Renal cortex interstitium (tissue), 11 donors: ENCODE results near the gene HIRIP3. TPM values are rescaled to one million over a fixed set of nuclear protein-coding genes. Genes with fewer than 3 reads are reported as not detected.

Source experiments
- DNase-seq, 11 donors: peaks; one replicate each; pipeline ENCODE4 v3.0.0-alpha.2; 2013; ENCODE audit warnings: low read depth in 9 of 11, low spot score in 4 of 11; ENCODE audit errors: extremely low read depth in 1 of 11
- polyA plus RNA-seq, 3 donors: library from polyadenylated mRNA; unstranded; fragments of 120-200 nt; gene quantifications; one replicate each; pipeline ENCODE4 v1.2.1, GENCODE V29; 2013; ENCODE audit not compliant: insufficient read length in 3 of 3

HIRIP3 gene
- polyA plus RNA-seq, 3 donors = 16.4 to 22.1 (median 19.3) TPM

DNA sequence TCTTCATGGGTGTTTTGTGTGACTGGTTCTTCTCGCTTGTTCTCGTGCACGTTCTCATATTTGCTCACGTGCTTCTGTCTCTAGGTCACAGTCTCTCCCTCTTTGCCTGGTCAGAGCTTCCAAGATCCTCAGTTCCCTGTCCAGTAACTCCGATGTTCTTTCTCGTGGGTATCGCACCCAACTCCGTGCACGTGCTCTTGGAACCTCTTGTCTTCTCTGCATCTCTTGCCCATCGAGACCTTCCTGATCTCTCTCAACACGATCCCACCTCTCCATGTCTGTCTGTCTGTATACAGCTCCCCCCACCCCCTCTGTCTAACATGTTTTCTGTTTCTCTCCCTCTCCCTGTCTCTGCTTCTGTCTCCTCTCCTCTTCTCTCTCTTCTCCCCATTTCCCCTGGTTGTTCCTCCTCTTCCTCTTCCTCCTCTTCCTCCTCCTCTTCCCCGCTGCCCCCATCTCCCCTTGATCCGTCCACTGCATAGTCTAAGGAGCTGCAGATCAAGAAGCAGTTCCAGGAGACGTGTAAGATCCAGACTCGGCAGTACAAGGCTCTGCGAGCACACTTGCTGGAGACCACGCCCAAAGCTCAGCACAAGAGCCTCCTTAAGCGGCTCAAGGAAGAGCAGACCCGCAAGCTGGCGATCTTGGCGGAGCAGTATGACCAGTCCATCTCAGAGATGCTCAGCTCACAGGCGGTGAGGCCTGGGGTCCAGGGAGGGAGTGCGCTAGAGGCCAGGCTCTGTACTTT lies 6.1 kb downstream of the HIRIP3 start:
- no peak for DNase-seq

DNA sequence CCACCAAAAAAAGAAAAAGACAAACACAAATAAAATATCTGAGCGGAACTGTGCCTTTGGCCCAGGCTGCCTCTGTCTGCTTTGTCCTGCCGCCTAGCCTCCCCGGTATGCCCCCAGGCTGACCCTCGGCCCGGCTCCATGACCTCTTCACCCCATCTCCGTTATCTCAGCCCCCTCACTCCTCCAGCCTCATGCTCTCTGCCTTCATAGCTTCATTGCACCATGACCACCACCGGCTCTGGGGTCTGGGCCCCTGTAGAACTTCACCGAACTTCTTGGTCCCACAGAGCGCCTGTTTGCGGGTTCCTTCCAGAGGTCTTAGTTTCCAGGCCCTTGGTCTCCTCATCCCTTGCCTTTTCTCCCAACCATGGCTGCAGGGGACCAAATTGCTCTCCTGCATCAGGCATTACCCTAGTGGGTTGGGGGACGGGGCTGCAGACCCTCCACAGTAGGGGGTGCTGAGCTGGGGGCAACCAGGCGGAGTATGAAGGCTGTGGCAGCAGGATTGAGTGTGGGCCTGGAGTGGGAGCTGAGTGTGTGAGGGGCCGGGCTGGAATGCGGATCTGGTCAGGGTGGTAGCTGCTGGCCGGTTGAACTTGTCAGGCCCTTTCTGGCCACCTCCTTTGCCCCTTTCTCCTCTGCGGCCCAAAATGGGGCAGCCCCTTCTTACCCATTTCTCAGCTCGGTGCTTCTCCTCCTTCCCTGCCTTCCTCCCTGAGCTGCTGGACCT lies 6.9 kb downstream of the HIRIP3 start:
- DNase-seq = no peak

DNA sequence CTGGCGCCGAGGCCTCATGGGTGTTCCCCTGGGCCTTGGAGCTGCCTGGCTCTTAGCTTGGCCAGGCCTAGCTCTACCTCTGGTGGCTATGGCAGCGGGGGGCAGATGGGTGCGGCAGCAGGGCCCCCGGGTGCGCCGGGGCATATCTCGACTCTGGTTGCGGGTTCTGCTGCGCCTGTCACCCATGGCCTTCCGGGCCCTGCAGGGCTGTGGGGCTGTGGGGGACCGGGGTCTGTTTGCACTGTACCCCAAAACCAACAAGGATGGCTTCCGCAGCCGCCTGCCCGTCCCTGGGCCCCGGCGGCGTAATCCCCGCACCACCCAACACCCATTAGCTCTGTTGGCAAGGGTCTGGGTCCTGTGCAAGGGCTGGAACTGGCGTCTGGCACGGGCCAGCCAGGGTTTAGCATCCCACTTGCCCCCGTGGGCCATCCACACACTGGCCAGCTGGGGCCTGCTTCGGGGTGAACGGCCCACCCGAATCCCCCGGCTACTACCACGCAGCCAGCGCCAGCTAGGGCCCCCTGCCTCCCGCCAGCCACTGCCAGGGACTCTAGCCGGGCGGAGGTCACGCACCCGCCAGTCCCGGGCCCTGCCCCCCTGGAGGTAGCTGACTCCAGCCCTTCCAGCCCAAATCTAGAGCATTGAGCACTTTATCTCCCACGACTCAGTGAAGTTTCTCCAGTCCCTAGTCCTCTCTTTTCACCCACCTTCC lies 7.9 kb downstream of the HIRIP3 start:
- DNase-seq = no peak

DNA sequence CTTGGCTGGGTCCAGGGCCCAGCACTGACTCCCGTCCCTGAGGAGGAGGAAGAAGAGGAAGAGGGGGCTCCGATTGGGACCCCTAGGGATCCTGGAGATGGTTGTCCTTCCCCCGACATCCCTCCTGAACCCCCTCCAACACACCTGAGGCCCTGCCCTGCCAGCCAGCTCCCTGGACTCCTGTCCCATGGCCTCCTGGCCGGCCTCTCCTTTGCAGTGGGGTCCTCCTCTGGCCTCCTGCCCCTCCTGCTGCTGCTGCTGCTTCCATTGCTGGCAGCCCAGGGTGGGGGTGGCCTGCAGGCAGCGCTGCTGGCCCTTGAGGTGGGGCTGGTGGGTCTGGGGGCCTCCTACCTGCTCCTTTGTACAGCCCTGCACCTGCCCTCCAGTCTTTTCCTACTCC lies 8.5 kb downstream of the HIRIP3 start:
- DNase-seq = no peak

DNA sequence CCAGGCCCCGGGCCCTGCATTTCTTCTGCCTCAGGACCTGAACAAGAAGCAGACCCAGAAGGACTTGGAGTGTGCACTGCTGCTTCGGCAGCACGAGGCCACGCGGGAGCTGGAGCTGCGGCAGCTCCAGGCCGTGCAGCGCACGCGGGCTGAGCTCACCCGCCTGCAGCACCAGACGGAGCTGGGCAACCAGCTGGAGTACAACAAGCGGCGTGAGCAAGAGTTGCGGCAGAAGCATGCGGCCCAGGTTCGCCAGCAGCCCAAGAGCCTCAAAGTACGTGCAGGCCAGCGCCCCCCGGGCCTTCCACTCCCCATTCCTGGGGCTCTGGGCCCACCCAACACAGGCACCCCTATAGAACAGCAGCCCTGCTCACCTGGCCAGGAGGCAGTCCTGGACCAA lies 9.2 kb downstream of the HIRIP3 start:
- DNase-seq = no peak

DNA sequence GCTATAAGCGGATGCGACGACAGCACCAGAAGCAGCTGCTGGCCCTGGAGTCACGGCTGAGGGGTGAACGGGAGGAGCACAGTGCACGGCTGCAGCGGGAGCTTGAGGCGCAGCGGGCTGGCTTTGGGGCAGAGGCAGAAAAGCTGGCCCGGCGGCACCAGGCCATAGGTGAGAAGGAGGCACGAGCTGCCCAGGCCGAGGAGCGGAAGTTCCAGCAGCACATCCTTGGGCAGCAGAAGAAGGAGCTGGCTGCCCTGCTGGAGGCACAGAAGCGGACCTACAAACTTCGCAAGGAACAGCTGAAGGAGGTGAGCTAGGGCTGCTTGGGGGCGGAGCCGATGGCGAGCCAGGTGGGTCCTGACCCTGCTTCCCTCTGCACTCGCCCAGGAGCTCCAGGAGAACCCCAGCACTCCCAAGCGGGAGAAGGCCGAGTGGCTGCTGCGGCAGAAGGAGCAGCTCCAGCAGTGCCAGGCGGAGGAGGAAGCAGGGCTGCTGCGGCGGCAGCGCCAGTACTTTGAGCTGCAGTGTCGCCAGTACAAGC lies 10.1 kb downstream of the HIRIP3 start:
- DNase-seq = no peak

DNA sequence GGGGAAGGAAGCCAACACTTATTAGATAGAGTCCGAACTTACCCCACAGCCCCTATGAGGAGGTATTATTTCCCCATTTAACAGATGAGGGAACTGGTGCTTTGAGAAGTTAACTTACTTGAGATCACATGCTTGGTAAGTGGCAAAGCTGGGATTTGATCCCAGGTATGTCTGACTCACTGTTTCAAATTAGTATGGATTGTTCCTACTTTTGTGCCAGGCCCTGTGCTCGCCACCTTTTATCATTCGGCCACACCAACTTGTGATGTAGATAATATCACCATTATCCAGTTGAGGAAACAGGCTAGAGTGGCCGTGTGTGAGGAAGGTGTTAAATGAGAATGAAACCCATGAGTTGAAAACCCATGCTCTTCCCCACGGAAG lies 10.7 kb downstream of the HIRIP3 start:
- no peak for DNase-seq

DNA sequence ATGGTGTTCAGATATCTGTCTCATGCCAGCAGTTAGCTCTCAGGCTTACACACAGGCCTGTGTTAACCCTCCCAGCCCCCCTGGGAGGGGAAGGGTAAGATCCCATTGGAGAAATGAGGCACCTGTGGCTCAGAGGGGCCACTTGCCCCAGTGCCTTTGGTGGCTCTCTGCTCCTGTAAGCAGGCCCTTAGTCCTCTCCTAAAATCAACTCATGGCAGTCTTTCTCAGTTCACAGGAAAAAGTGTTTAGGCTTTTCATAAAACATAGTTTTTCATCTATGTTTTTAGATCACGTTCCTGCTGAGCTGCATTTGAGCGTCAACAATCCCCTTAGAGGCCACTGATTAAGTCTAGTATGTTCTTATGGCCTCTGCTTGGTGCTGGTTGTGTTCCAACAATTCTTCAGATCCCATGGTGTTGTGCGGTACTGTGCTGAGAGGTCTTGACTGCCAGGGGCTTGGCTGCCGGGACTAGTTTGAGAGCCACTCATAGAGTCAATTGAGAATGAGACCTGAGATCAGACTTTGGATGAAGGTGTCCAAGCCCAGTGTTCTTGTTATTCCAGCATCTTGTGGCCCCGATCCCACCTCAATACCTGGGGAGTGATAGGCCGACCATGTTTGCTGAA lies 11.2 kb downstream of the HIRIP3 start:
- DNase-seq = no peak

DNA sequence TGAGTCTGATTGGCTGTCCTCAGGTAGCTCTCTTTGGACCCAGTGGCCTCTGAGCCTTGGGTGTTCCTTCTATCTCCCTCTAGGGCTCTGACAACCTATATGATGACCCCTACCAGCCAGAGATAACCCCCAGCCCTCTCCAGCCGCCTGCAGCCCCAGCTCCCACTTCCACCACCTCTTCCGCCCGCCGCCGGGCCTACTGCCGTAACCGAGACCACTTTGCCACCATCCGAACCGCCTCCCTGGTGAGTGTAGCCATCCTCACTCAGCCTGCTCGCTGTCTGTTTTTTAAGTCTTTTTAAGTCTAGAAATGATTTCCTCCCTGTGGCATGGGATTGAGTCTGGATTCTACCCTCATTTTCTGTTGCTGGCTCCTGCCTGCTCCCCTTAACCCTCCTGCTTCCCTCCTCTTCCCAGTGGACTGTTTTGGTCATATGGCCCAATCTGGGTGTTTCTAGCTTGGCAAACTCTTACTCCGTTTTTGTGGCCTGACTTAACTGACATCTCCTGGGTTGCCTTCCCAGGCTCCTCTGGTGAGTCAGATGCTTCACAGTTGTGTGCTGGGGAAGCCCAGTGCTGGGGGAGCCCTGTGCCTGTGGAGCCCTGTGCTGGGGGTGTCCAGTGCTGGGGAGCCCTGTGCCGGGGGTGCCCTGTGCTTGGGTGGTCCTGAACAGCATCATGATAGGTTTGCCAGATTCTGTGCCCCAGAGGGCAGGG lies 11.8 kb downstream of the HIRIP3 start:
- DNase-seq = no peak

DNA sequence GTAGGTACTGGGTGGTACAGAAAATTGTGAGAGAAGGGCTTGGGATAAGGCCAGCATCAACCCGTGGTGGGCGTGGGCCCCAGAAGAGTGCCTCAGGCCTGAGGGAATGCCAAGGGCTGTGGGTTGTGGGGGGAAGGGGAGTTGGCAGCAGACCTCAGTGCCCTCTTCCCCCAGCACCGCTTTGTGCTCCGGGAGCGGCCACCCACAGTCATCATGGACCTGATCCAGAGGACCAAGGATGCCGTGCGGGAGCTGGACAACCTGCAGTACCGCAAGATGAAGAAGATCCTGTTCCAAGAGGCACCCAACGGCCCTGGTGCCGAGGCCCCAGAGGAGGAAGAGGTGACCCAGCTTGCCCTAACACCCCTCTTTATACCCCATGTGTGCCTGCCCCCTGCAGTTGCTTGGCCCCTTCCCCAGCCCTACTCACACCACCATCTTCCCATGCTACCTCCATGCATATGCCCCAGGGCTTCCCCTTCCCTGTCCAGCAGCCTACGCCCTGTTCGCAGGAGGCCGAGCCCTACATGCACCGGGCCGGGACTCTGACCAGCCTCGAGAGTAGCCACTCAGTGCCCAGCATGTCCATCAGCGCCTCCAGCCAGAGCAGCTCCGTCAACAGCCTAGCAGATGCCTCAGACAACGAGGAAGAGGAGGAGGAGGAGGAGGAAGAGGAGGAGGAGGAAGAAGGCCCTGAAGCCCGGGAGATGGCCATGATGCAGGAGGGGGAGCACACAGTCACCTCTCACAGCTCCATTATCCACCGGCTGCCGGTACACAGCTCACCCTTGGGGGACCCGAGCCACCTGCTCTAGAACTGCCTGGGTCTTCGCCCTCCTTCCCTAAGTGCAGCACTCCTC lies 12.6 kb downstream of the HIRIP3 start:
- no peak for DNase-seq

DNA sequence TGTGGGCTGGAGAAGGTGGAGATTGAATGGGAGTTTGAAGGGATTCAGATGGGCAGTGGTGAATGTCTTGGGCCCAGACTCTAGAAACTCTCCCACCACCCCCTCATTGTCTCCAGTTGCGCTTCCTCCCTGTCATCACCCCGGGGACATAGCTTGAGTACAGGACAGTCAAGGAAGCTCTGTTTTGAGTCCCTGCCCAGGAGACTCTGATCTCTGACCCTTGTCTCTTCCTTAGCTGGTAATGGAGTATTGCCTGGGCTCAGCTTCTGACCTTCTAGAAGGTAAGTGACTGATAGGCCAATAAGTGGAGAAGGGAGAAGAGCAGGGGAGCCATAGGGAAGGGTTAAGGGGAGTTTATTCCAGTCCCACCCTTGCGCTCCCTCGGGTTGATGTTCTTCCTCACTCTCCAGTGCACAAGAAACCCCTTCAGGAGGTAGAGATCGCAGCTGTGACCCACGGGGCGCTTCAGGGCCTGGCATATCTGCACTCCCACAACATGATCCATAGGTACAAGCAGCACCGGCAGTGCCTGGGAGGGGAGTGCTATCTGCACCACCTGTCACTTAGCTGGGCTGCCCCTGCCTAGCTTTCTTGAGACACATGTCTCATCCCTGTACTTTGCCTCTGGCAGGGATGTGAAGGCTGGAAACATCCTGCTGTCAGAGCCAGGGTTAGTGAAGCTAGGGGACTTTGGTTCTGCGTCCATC lies 16.7 kb downstream of the HIRIP3 start:
- no peak for DNase-seq

DNA sequence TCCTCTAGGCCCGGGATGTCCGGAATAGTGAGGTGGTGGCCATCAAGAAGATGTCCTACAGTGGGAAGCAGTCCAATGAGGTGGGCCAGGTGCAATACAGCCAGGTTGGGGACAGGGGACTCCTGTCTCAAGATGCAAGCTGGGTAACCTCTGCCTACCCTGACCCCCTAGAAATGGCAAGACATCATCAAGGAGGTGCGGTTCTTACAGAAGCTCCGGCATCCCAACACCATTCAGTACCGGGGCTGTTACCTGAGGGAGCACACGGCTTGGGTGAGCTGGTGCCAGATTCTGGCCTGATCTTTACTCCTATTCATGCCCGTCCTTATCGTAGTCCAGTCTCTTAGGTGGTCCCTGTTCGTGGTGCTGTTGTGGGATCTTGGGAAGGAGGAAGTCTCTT lies 17.3 kb downstream of the HIRIP3 start:
- DNase-seq = no peak

DNA sequence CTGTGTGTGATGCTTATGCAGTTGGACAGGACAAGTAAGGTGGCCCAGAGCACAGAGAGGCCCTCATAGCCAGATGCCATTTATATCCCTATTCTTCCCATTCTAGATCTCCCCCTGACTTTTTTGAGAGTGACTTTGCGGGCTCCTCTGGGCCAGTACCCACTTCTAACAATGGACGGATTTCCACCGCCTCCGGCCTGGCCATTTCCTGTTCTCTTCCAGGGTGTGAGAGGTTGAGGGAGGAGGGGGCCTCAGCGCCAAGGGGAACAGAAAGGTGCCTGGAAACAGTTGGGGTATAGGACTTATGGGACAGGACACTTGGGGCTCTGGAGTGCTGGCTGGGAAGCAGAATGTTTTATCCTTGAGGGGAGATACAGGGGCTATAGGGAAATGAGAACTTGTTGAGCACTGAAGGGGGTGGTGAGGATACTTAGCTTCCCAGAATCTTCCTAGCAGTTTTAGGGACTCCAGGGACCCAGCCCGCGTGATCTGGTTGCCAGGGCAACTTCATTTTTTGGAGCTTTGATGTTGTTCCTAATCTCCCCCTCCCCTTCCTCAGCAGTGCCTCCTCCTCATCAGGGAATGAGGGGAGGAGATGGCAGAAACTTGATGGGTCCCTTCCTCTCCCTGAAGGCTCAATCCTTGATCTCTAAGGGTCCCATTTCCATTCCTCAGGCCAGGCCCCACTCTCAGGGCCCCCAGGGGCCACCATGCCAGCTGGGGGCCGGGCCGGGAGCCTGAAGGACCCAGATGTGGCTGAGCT lies 18.2 kb downstream of the HIRIP3 start:
- no peak for DNase-seq

DNA sequence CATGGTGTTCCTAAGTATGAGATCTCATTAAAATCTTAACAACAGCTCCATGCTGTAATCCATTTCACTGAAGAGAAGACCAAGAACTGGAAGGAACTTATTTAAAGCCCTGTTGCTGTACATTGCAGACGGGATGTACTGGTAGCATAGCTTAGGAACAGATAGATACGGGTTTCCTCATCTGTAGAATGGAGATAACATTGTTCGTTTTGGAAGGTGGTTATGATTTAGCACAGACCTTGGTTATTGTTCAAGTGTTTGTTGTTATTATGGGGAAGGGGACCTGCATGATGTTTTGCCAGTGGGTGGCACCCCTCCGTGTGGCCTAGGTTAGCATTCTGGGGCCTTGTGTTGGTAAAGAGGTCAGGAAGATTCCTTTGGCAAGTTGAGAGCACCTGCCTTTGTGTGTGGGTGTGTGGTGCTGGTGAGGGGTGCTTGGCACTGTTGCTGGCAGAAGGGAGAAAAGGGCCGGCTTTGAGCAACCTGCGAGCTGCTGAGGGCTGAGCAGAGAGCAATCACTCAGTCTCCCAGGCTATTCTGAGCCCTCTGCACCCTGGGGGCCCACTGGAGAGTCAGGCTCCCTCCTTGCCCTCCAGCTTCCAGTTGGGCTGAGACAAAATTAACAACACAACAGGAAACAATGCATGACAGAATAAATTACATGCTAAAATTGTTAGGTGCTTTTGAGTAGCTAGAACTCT lies 19.5 kb downstream of the HIRIP3 start:
- no peak for DNase-seq

DNA sequence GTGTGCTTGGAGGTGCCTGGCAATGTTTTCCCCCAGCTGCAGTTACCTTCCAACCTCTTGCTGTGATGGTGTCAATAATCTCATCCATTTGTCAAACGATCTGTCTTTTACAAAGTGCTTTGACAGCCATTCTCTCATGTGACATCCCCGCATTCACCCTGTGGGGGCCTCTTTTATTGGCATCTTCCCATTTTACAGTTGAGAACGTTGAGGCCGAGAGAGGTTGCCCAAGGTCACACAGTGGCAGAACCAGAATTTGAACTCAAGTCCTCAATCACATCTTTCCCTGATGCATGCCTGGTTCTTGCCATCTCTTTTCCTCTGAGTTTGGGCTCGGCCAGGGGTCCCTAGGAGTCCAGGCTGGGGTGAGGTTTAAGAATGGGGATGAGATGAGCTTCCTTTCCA lies 20.3 kb downstream of the HIRIP3 start:
- no peak for DNase-seq
